Upper lobe of left lung (tissue), 4 donors: ENCODE measurements around the gene DYSF.

Experiments
- CTCF ChIP-seq, 6 experiments: fragments of 450-650 bp in 4 of 6; fragments of 200-600 bp in 2 of 6; sonication (generic) in 2 of 6; IDR thresholded peaks; one replicate each; pipeline ENCODE4 v1.5.1; 2016 to 2019; ENCODE audit warnings: antibody characterized with exemption in 6 of 6
- EP300 ChIP-seq, 4 donors: sonication (generic); formaldehyde crosslinking; IDR thresholded peaks; one replicate each; pipeline ENCODE4 v1.5.1; 2017; ENCODE audit warnings: antibody characterized with exemption in 4 of 4, control low read depth in 2 of 4
- POLR2A ChIP-seq, 4 donors: fragments of 450-650 bp; IDR thresholded peaks; one replicate each; pipeline ENCODE4 v1.5.1; 2016 to 2017; ENCODE audit warnings: antibody characterized with exemption in 4 of 4, mild to moderate bottlenecking in 2 of 4
- POLR2AphosphoS5 ChIP-seq, 2 donors: sonication (generic); formaldehyde crosslinking; IDR thresholded peaks; one replicate each; pipeline ENCODE4 v1.5.1; 2017; ENCODE audit warnings: antibody characterized with exemption in 2 of 2

GRCh38 chr2:71671203-71671854 lies 218.0 kb downstream of the DYSF start:
- TF ChIP-seq CTCF (IDR thresholded peaks at IDR 0.05), result no peak
- TF ChIP-seq POLR2A (IDR thresholded peaks at IDR 0.05), result no peak
- no peak for TF ChIP-seq POLR2AphosphoS5 (IDR thresholded peaks at IDR 0.05)
- TF ChIP-seq EP300 (IDR thresholded peaks at IDR 0.05), result no peak
